ENCODE measurements around the gene TMEM175. TPM values are rescaled to one million over a fixed set of nuclear protein-coding genes. Genes with fewer than 3 reads are reported as not detected.

TMEM175 gene
- polyA plus RNA-seq, 1 of the 3 experiments (the other 2 are of a cell fraction), result 54.2 TPM

DNA sequence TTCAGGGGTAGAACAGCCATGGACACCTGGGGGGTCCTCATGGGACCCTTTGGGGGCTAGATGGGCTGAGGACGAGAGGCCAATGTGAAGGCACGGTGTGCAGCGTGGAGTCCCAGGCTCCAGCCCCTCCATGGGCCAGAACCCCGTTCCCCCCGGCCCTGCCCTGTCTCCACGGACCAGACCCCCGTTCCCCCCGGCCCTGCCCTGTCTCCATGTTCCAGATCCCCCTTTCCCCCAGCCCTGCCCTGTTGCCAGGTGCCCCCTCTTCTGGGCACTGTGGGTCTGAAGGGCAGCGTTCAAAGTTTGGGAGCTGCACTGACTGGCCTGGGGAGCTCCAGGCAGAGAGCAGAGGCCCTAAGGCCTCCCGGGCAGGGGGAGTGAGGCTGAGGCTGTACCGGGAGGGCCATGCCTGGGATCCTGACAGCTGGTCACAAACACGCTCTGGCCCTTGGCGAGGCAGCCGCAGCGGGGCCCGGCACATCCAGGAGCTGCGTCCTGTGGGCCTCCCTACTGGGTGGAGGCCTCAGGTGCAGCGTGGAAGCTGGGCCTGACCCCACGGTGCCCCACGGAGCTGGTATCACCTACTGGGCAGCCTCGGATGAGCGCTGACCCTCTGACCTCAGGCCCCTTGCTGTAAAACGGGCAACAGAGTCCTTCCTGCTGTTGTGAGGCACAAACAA lies 32.2 kb downstream of the TMEM175 start:
- peaks cover 0 to 52% of the 10 kb centered on the region in 2 experiments for H3K36me3 ChIP-seq (replicated peaks in 1 of 2; ENCODE audit: control insufficient read depth in 1 of 2, insufficient read depth in 2 of 2, low read length in 1 of 2)
- H3K9ac ChIP-seq, result no peak overlapping the region
- H3K79me2 ChIP-seq (ENCODE audit: insufficient read depth), result no peaks in the 10 kb centered on the region
- ChIA-PET CTCF (no interaction called here), POLR2A (no interaction called here)
- H2AFZ ChIP-seq (ENCODE audit: low read depth), result no peak overlapping the region
- no peak overlapping the region for H3K27ac ChIP-seq (ENCODE audit: low read depth in 2 of 2, low read length in 1 of 2)
- DNase-seq, result no peak
- no peak for TF ChIP-seq SIN3A (IDR thresholded peaks at IDR 0.05; ENCODE audit: borderline replicate concordance, low read depth, low read length)
- H3K4me1 ChIP-seq (ENCODE audit: control insufficient read depth in 1 of 2, insufficient read depth in 2 of 2, low read depth in 1 of 2, low read length in 1 of 2), result no peaks in the 10 kb centered on the region
- no peak overlapping the region for H3K4me2 ChIP-seq
- H3K9me3 ChIP-seq, result no peaks in the 10 kb centered on the region
- H3K27me3 ChIP-seq (ENCODE audit: insufficient read depth), result no peaks in the 10 kb centered on the region
- no peaks in the 10 kb centered on the region for H3K9me2 ChIP-seq
- whole genome bisulfite sequencing (ENCODE audit: low lambda C conversion rate), result 90% methylated on average over 10 of the region's 23 CpGs
- H4K20me1 ChIP-seq (ENCODE audit: insufficient read depth), result no peaks in the 10 kb centered on the region
- H3F3A ChIP-seq (replicated peaks; ENCODE audit: insufficient read depth), result no peaks in the 10 kb centered on the region
- H3K4me3 ChIP-seq (ENCODE audit: low read depth in 2 of 2, low read length in 1 of 2), result no peak overlapping the region

DNA sequence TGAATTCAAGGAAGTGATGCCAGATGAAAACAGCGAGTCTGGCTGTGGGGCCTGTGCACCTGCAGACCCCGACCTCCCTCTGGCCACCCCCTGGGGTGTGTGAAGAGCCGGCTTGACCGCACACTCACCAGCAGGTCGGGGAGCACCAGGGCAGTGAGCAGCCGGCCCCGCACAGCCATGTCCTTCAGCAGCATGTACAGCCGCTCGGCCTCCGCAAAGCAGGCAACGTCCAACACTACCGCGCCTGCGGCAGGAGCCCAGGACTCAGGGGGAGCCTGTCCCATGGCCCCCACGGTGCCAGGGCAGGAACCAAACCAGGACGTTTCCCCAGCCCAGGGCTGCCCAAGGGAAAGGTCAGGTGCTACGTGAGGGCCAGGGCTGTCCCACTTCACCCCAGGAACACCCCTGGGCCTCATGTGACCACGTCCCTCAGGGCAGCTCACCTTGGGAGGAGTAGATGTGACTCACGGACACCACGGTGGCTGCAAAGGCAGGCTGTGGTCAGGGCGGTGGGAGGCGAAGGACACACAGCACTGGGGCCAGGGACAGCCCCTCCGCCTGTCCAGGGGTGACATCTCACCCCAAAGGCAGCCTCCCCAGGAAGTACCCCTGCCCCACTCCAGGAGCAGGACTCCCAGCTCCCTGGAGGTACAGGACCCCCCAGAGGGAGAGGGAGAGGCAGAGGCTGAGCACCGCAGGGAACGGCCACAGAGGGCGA lies 32.9 kb downstream of the TMEM175 start:
- no peaks in the 10 kb centered on the region for H3K9me2 ChIP-seq
- 97% methylated on average over 5 of the region's 26 CpGs for WGBS (ENCODE audit: low lambda C conversion rate)
- no peak overlapping the region for H3K4me3 ChIP-seq (ENCODE audit: low read depth in 2 of 2, low read length in 1 of 2)
- DNase-seq, result no peak
- H3K27me3 ChIP-seq (ENCODE audit: insufficient read depth), result no peaks in the 10 kb centered on the region
- H3K9me3 ChIP-seq, result no peaks in the 10 kb centered on the region
- ChIA-PET POLR2A (no interaction called here), CTCF (no interaction called here)
- no peaks in the 10 kb centered on the region for H3K4me1 ChIP-seq (ENCODE audit: control insufficient read depth in 1 of 2, insufficient read depth in 2 of 2, low read depth in 1 of 2, low read length in 1 of 2)
- H4K20me1 ChIP-seq (ENCODE audit: insufficient read depth), result no peaks in the 10 kb centered on the region
- peaks cover 0 to 47% of the 10 kb centered on the region in 2 experiments for H3K36me3 ChIP-seq (replicated peaks in 1 of 2; ENCODE audit: control insufficient read depth in 1 of 2, insufficient read depth in 2 of 2, low read length in 1 of 2)
- no peaks in the 10 kb centered on the region for H3K79me2 ChIP-seq (ENCODE audit: insufficient read depth)
- H3K27ac ChIP-seq (ENCODE audit: low read depth in 2 of 2, low read length in 1 of 2), result no peak overlapping the region
- no peak overlapping the region for H3K4me2 ChIP-seq
- TF ChIP-seq SMC3 (IDR thresholded peaks at IDR 0.05; ENCODE audit: low read depth, low read length) (no peak), RCOR1 (IDR thresholded peaks at IDR 0.05; ENCODE audit: low read length) (no peak), RAD21 (IDR thresholded peaks at IDR 0.05; ENCODE audit: low read length) (no peak), CHD2 (IDR thresholded peaks at IDR 0.05; ENCODE audit: low read length, partially characterized antibody) (no peak), TAF1 (IDR thresholded peaks at IDR 0.05; ENCODE audit: borderline replicate concordance, low read depth, low read length) (no peak), SIN3A (IDR thresholded peaks at IDR 0.05; ENCODE audit: borderline replicate concordance, low read depth, low read length) (no peak), RFX5 (IDR thresholded peaks at IDR 0.05; ENCODE audit: low read length) (no peak), FOXJ3 (CRISPR knock-in tag; IDR thresholded peaks at IDR 0.05) (no peak), FOXM1 (IDR thresholded peaks at IDR 0.05; ENCODE audit: low read depth) (no peak), MEF2A (IDR thresholded peaks at IDR 0.05; ENCODE audit: borderline replicate concordance, low read depth) (no peak), RXRA (IDR thresholded peaks at IDR 0.05; ENCODE audit: borderline replicate concordance, low read depth) (no peak), MXI1 (IDR thresholded peaks at IDR 0.05; ENCODE audit: low read depth, low read length) (no peak), EP300 (IDR thresholded peaks at IDR 0.05; ENCODE audit: borderline replicate concordance in 1 of 2, low read depth in 1 of 2, low read length in 1 of 2) (no peak), EZH2phosphoT487 (IDR thresholded peaks at IDR 0.05; ENCODE audit: borderline replicate concordance, low read depth) (no peak)
- TF ChIP-seq, protein P1, sequence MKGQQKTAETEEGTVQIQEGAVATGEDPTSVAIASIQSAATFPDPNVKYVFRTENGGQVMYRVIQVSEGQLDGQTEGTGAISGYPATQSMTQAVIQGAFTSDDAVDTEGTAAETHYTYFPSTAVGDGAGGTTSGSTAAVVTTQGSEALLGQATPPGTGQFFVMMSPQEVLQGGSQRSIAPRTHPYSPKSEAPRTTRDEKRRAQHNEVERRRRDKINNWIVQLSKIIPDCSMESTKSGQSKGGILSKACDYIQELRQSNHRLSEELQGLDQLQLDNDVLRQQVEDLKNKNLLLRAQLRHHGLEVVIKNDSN (IDR thresholded peaks at IDR 0.05; ENCODE audit: borderline replicate concordance, low read depth), result no peak
- TF ChIP-seq, protein P2, sequence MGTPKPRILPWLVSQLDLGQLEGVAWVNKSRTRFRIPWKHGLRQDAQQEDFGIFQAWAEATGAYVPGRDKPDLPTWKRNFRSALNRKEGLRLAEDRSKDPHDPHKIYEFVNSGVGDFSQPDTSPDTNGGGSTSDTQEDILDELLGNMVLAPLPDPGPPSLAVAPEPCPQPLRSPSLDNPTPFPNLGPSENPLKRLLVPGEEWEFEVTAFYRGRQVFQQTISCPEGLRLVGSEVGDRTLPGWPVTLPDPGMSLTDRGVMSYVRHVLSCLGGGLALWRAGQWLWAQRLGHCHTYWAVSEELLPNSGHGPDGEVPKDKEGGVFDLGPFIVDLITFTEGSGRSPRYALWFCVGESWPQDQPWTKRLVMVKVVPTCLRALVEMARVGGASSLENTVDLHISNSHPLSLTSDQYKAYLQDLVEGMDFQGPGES (IDR thresholded peaks at IDR 0.05; ENCODE audit: low read depth, low read length), result no peak
- TF ChIP-seq, protein P3, sequence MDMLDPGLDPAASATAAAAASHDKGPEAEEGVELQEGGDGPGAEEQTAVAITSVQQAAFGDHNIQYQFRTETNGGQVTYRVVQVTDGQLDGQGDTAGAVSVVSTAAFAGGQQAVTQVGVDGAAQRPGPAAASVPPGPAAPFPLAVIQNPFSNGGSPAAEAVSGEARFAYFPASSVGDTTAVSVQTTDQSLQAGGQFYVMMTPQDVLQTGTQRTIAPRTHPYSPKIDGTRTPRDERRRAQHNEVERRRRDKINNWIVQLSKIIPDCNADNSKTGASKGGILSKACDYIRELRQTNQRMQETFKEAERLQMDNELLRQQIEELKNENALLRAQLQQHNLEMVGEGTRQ (IDR thresholded peaks at IDR 0.05; ENCODE audit: borderline replicate concordance, low read depth, low read length), result no peak
- TF ChIP-seq, protein P4, sequence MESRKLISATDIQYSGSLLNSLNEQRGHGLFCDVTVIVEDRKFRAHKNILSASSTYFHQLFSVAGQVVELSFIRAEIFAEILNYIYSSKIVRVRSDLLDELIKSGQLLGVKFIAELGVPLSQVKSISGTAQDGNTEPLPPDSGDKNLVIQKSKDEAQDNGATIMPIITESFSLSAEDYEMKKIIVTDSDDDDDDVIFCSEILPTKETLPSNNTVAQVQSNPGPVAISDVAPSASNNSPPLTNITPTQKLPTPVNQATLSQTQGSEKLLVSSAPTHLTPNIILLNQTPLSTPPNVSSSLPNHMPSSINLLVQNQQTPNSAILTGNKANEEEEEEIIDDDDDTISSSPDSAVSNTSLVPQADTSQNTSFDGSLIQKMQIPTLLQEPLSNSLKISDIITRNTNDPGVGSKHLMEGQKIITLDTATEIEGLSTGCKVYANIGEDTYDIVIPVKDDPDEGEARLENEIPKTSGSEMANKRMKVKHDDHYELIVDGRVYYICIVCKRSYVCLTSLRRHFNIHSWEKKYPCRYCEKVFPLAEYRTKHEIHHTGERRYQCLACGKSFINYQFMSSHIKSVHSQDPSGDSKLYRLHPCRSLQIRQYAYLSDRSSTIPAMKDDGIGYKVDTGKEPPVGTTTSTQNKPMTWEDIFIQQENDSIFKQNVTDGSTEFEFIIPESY (IDR thresholded peaks at IDR 0.05; ENCODE audit: borderline replicate concordance, low read depth), result no peak
- TF ChIP-seq, protein P5, sequence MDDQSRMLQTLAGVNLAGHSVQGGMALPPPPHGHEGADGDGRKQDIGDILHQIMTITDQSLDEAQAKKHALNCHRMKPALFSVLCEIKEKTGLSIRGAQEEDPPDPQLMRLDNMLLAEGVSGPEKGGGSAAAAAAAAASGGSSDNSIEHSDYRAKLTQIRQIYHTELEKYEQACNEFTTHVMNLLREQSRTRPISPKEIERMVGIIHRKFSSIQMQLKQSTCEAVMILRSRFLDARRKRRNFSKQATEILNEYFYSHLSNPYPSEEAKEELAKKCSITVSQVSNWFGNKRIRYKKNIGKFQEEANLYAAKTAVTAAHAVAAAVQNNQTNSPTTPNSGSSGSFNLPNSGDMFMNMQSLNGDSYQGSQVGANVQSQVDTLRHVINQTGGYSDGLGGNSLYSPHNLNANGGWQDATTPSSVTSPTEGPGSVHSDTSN (IDR thresholded peaks at IDR 0.05), result no peak
- no peaks in the 10 kb centered on the region for H3F3A ChIP-seq (replicated peaks; ENCODE audit: insufficient read depth)
- no peak overlapping the region for H3K9ac ChIP-seq
- no peak overlapping the region for H2AFZ ChIP-seq (ENCODE audit: low read depth)

Data from SK-N-SH (cell line).